WTC11 (cell line): ENCODE results near the gene TEKT2. TPM values are rescaled to one million over a fixed set of nuclear protein-coding genes. Genes with fewer than 3 reads are reported as not detected.

ENCODE experiments used
- ATAC-seq: fragments of 200-7000 bp; cut with Tn5 transposase; 2 replicates; pipeline ENCODE4 v1.10.0; 2021; ENCODE audit warnings: mild to moderate bottlenecking, moderate library complexity
- CTCF ChIA-PET: fragments of 300-600 bp; sonication (Branson Sonifier 250); formaldehyde crosslinking; loops from one replicate; lab custom pipeline; 2021; ENCODE audit warnings: antibody characterized with exemption; lab: Charles Lee
- POLR2A ChIA-PET: fragments of 350-600 bp; sonication (Branson Sonifier 250); formaldehyde crosslinking; loops from one replicate; lab custom pipeline; 2021; ENCODE audit warnings: antibody characterized with exemption; lab: Charles Lee
- DNase-seq: peaks from one replicate; pipeline ENCODE4 v3.0.0; 2021; ENCODE audit warnings: low spot score
- H3K27ac Mint-ChIP-seq: 2 replicates; pipeline ENCODE4 v1.8.0; 2021; ENCODE audit warnings: mixed read lengths
- H3K27me3 Mint-ChIP-seq: 2 replicates; pipeline ENCODE4 v1.8.0; 2021; ENCODE audit warnings: low read depth, mild to moderate bottlenecking, moderate library complexity, mixed read lengths
- H3K36me3 Mint-ChIP-seq: 2 replicates; pipeline ENCODE4 v1.8.0; 2021; ENCODE audit warnings: mixed read lengths
- H3K4me1 Mint-ChIP-seq: 2 replicates; pipeline ENCODE4 v1.8.0; 2022; ENCODE audit warnings: mixed read lengths
- H3K4me3 Mint-ChIP-seq: 2 replicates; pipeline ENCODE4 v1.8.0; 2021; ENCODE audit warnings: mild to moderate bottlenecking, moderate library complexity, mixed read lengths
- H3K9me3 Mint-ChIP-seq: 2 replicates; pipeline ENCODE4 v1.8.0; 2021; ENCODE audit warnings: mixed read lengths
- ELF4 ChIP-seq: sonication (generic); formaldehyde crosslinking; IDR thresholded peaks from 2 replicates; pipeline ENCODE4 v1.8.1; 2022; ENCODE audit warnings: low read depth, mild to moderate bottlenecking, moderate library complexity, missing genetic modification reagents
- FOXP1 ChIP-seq: sonication (generic); formaldehyde crosslinking; IDR thresholded peaks from 2 replicates; pipeline ENCODE4 v1.8.0; 2022; ENCODE audit warnings: missing genetic modification reagents, mild to moderate bottlenecking, moderate library complexity, borderline replicate concordance
- RORB ChIP-seq: fragments of 250-450 bp; sonication (Bioruptor Pico); IDR thresholded peaks from 2 replicates; pipeline ENCODE4 v1.9.0; 2021; ENCODE audit warnings: mild to moderate bottlenecking
- SP1 ChIP-seq: sonication (generic); formaldehyde crosslinking; conservative IDR thresholded peaks from 2 replicates; pipeline ENCODE4 v1.8.1; 2022; ENCODE audit warnings: missing genetic modification reagents
- TEAD1 ChIP-seq: sonication (generic); formaldehyde crosslinking; IDR thresholded peaks from 2 replicates; pipeline ENCODE4 v1.8.0; 2022; ENCODE audit warnings: mild to moderate bottlenecking, missing genetic modification reagents
- TEAD4 ChIP-seq: sonication (generic); formaldehyde crosslinking; IDR thresholded peaks from 2 replicates; pipeline ENCODE4 v1.8.0; 2022; ENCODE audit warnings: mild to moderate bottlenecking, missing genetic modification reagents
- TP53 ChIP-seq: sonication (generic); formaldehyde crosslinking; IDR thresholded peaks from 2 replicates; pipeline ENCODE4 v1.8.1; 2023; ENCODE audit warnings: mild to moderate bottlenecking, missing genetic modification reagents
- ZNF232 ChIP-seq: sonication (generic); formaldehyde crosslinking; IDR thresholded peaks from 2 replicates; pipeline ENCODE4 v1.8.0; 2022; ENCODE audit warnings: mild to moderate bottlenecking, missing genetic modification reagents
- ZNF396 ChIP-seq: fragments of 250-450 bp; sonication (Bioruptor Pico); IDR thresholded peaks from 2 replicates; pipeline ENCODE4 v1.8.0; 2021; ENCODE audit warnings: mild to moderate bottlenecking, moderate library complexity, borderline replicate concordance
- ZNF423 ChIP-seq: fragments of 250-450 bp; sonication (Bioruptor Pico); IDR thresholded peaks from 2 replicates; pipeline ENCODE4 v2.1.2; 2022; ENCODE audit warnings: mild to moderate bottlenecking, moderate library complexity
- total RNA-seq: library from RNA; stranded (reverse); gene quantifications from 3 replicates; pipeline ENCODE4 v1.2.3, GENCODE V29; 2021
- TF ChIP-seq, protein P1 (sequence below): fragments of 250-450 bp; sonication (Bioruptor Pico); IDR thresholded peaks from 2 replicates; pipeline ENCODE4 v1.9.0; 2021; ENCODE audit warnings: mild to moderate bottlenecking
- TF ChIP-seq, protein P2 (sequence below): sonication (generic); formaldehyde crosslinking; IDR thresholded peaks from 2 replicates; pipeline ENCODE4 v1.8.1; 2022; ENCODE audit warnings: mild to moderate bottlenecking, moderate library complexity, missing genetic modification reagents
- TF ChIP-seq, protein P3 (sequence below): sonication (generic); formaldehyde crosslinking; IDR thresholded peaks from 2 replicates; pipeline ENCODE4 v1.8.1; 2023; ENCODE audit warnings: mild to moderate bottlenecking, missing genetic modification reagents, borderline replicate concordance
- TF ChIP-seq, protein P4 (sequence below): sonication (generic); formaldehyde crosslinking; conservative IDR thresholded peaks from 2 replicates; pipeline ENCODE4 v1.8.1; 2022; ENCODE audit warnings: mild to moderate bottlenecking, missing genetic modification reagents
- TF ChIP-seq, protein P5 (sequence below): sonication (generic); formaldehyde crosslinking; IDR thresholded peaks from 2 replicates; pipeline ENCODE4 v1.8.0; 2022; ENCODE audit warnings: missing genetic modification reagents
- TF ChIP-seq, protein P6 (sequence below): sonication (generic); formaldehyde crosslinking; IDR thresholded peaks from 2 replicates; pipeline ENCODE4 v1.8.0; 2023; ENCODE audit warnings: missing genetic modification reagents
- TF ChIP-seq, protein P7 (sequence below): sonication (generic); formaldehyde crosslinking; IDR thresholded peaks from 2 replicates; pipeline ENCODE4 v1.8.1; 2022; ENCODE audit warnings: low read depth, missing genetic modification reagents, borderline replicate concordance

Gene TEKT2
- total RNA-seq, 1 experiment from 2014 or later, result 1.9 TPM

DNA sequence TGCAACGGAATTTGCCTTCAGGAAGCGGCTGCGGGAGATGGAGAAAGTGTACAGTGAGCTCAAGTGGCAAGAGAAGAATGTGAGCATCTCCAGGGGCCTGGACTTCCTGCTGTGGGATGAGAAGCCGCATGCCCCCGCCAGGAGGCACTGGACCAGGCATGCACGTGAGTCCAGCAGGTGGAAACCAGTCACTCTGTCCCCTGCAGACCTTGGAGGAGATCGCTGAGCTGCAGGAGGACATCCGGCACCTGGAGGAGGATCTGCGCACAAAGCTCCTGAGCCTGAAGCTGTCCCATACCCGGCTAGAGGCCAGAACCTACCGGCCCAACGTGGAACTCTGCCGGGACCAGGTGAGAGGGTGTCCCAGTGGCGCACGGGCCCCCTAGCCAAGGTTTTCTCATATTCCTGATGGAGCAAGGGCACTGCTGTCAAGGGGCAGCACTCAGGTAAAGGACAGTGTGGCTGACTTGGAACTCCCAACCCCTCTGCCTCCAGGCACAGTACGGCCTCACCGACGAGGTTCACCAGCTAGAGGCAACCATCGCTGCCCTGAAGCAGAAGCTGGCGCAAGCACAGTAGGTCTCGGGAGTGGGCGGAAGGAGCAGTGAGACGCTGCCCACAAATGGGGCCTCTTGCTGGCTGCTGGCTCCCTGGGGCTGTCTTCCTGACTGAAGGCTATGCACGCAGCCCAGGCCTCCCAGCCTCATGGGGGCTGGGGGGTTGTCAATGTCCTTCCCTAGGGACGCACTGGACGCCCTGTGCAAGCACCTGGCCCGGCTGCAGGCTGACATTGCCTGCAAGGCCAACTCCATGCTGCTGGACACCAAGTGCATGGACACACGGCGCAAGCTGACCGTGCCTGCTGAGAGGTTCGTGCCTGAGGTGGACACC is 3.6 kb downstream of the TEKT2 start (continued):
- TF ChIP-seq ZNF232 (no peak), RORB (CRISPR knock-in tag) (no peak), TEAD4 (CRISPR knock-in tag) (no peak)
- TF ChIP-seq, protein P1, sequence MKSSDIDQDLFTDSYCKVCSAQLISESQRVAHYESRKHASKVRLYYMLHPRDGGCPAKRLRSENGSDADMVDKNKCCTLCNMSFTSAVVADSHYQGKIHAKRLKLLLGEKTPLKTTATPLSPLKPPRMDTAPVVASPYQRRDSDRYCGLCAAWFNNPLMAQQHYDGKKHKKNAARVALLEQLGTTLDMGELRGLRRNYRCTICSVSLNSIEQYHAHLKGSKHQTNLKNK (CRISPR knock-in tag), result no peak
- TF ChIP-seq, protein P2, sequence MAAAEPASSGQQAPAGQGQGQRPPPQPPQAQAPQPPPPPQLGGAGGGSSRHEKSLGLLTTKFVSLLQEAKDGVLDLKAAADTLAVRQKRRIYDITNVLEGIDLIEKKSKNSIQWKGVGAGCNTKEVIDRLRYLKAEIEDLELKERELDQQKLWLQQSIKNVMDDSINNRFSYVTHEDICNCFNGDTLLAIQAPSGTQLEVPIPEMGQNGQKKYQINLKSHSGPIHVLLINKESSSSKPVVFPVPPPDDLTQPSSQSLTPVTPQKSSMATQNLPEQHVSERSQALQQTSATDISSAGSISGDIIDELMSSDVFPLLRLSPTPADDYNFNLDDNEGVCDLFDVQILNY (CRISPR knock-in tag), result no peak
- TF ChIP-seq, protein P3, sequence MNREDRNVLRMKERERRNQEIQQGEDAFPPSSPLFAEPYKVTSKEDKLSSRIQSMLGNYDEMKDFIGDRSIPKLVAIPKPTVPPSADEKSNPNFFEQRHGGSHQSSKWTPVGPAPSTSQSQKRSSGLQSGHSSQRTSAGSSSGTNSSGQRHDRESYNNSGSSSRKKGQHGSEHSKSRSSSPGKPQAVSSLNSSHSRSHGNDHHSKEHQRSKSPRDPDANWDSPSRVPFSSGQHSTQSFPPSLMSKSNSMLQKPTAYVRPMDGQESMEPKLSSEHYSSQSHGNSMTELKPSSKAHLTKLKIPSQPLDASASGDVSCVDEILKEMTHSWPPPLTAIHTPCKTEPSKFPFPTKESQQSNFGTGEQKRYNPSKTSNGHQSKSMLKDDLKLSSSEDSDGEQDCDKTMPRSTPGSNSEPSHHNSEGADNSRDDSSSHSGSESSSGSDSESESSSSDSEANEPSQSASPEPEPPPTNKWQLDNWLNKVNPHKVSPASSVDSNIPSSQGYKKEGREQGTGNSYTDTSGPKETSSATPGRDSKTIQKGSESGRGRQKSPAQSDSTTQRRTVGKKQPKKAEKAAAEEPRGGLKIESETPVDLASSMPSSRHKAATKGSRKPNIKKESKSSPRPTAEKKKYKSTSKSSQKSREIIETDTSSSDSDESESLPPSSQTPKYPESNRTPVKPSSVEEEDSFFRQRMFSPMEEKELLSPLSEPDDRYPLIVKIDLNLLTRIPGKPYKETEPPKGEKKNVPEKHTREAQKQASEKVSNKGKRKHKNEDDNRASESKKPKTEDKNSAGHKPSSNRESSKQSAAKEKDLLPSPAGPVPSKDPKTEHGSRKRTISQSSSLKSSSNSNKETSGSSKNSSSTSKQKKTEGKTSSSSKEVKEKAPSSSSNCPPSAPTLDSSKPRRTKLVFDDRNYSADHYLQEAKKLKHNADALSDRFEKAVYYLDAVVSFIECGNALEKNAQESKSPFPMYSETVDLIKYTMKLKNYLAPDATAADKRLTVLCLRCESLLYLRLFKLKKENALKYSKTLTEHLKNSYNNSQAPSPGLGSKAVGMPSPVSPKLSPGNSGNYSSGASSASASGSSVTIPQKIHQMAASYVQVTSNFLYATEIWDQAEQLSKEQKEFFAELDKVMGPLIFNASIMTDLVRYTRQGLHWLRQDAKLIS (CRISPR knock-in tag), result no peak
- TF ChIP-seq, protein P4, sequence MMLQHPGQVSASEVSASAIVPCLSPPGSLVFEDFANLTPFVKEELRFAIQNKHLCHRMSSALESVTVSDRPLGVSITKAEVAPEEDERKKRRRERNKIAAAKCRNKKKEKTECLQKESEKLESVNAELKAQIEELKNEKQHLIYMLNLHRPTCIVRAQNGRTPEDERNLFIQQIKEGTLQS (CRISPR knock-in tag), result no peak

DNA sequence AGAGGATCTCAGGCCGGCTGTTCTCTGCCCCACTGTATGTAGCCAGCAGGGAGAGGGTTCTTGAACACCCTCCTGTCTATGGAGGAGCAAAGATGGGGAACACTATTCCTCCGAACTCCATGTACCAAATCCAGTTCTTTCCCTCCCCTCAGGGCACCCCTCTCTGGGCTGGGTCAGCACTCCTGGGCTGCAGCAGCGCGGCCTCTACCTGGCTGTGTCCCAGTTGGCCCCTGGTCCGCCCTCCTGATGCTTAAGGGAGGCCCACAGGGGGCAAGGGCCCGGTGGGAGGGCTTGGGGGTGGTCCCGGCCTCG is 4.3 kb downstream of the TEKT2 start:
- DNase-seq, result no peak
- peaks cover 13% of the 10 kb centered on the region for H3K4me1 Mint-ChIP-seq
- TF ChIP-seq TP53 (CRISPR knock-in tag) (no peak), ZNF423 (CRISPR knock-in tag) (peak; percentile 44; the same call in 1 of the 2 replicates)
- peaks cover 2% of the 10 kb centered on the region for H3K27me3 Mint-ChIP-seq
- ATAC-seq, result no peak
- H3K36me3 Mint-ChIP-seq, result peaks cover 16% of the 10 kb centered on the region
- no peak overlapping the region for H3K27ac Mint-ChIP-seq
- ChIA-PET CTCF (interaction anchor here (0.6 kb wide), 1 partner anchor 36 kb away, joined by 3 read pairs; no protein-coding TSS in a partner anchor), POLR2A (no interaction called here)
- peak overlapping the region; percentile 30; the same call in 1 of the 2 replicates for H3K4me3 Mint-ChIP-seq
- no peaks in the 10 kb centered on the region for H3K9me3 Mint-ChIP-seq

DNA sequence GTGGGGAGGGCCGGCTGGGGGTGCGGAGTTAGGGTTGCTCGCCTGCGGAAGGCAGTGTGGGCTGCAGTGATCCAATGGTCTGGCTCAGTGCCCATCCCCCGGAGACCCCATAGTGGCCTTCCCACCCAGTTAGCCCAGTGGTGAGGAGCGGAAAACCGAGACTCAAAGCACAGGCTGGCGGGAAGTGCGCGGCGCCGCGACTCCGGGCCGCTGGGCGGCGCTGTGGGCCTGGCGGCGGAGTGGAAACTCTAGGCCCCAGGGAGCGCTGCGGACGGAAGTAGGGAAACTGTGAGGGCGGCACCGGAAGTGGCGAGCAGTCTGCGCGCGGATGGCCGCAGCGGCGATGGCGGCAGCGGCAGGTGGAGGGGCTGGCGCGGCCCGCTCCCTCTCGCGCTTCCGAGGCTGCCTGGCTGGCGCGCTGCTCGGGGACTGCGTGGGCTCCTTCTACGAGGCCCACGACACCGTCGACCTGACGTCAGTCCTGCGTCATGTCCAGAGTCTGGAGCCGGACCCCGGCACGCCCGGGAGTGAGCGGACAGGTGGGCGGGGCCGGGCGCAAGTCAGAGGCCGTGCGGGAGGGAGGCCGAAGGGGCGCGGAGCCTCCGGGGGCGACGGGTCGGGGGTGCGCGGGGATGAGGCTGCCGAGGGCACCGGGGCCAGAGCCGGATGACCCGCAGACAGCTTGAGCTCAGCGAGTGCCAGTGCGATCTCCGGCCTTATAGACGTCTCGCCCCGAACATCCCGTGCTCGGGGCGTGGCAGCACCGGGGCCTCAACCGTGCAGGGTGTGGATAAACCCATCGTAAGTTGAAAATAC is 4.9 kb downstream of the TEKT2 start, which contains the start of gene ADPRS:
TSS of gene ADPRS (plus strand) at position 316 of the 816 bp plus-strand sequence. CDS start at position 329, 13 bp downstream.
- CTCF ChIA-PET, result interaction anchor here (0.8 kb wide), 1 partner anchor 30 kb away, joined by 3 read pairs; no protein-coding TSS in a partner anchor
- Mint-ChIP-seq H3K27me3 (peaks cover 2% of the 10 kb centered on the region), H3K4me3 (peak within 1 kb of the TSS; percentile 91), H3K4me1 (peaks cover 13% of the 10 kb centered on the region), H3K9me3 (no peaks in the 10 kb centered on the region), H3K27ac (peak within 1 kb of the TSS; percentile 92), H3K36me3 (peaks cover 22% of the 10 kb centered on the region)
- DNase-seq (peak; percentile 89), ATAC-seq (peak; percentile 61)
- POLR2A ChIA-PET, result no interaction called here
- TF ChIP-seq, protein P2 (CRISPR knock-in tag), result peak; percentile 93; the same call in 1 of the 2 replicates
- TF ChIP-seq TEAD1 (CRISPR knock-in tag) (peak; percentile 84), ELF4 (no peak), TEAD4 (CRISPR knock-in tag) (0 out of 2 replicates have a peak, but pooled peaks have one; percentile 20), ZNF396 (no peak), SP1 (peak; percentile 99), FOXP1 (CRISPR knock-in tag) (peak; percentile 90; the same call in 1 of the 2 replicates)
- TF ChIP-seq, protein P5, sequence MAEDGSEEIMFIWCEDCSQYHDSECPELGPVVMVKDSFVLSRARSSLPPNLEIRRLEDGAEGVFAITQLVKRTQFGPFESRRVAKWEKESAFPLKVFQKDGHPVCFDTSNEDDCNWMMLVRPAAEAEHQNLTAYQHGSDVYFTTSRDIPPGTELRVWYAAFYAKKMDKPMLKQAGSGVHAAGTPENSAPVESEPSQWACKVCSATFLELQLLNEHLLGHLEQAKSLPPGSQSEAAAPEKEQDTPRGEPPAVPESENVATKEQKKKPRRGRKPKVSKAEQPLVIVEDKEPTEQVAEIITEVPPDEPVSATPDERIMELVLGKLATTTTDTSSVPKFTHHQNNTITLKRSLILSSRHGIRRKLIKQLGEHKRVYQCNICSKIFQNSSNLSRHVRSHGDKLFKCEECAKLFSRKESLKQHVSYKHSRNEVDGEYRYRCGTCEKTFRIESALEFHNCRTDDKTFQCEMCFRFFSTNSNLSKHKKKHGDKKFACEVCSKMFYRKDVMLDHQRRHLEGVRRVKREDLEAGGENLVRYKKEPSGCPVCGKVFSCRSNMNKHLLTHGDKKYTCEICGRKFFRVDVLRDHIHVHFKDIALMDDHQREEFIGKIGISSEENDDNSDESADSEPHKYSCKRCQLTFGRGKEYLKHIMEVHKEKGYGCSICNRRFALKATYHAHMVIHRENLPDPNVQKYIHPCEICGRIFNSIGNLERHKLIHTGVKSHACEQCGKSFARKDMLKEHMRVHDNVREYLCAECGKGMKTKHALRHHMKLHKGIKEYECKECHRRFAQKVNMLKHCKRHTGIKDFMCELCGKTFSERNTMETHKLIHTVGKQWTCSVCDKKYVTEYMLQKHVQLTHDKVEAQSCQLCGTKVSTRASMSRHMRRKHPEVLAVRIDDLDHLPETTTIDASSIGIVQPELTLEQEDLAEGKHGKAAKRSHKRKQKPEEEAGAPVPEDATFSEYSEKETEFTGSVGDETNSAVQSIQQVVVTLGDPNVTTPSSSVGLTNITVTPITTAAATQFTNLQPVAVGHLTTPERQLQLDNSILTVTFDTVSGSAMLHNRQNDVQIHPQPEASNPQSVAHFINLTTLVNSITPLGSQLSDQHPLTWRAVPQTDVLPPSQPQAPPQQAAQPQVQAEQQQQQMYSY, result 0 out of 2 replicates have a peak, but pooled peaks have one; percentile 27
- TF ChIP-seq, protein P6, sequence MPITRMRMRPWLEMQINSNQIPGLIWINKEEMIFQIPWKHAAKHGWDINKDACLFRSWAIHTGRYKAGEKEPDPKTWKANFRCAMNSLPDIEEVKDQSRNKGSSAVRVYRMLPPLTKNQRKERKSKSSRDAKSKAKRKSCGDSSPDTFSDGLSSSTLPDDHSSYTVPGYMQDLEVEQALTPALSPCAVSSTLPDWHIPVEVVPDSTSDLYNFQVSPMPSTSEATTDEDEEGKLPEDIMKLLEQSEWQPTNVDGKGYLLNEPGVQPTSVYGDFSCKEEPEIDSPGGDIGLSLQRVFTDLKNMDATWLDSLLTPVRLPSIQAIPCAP (CRISPR knock-in tag), result peak; percentile 92
- TF ChIP-seq, protein P7, sequence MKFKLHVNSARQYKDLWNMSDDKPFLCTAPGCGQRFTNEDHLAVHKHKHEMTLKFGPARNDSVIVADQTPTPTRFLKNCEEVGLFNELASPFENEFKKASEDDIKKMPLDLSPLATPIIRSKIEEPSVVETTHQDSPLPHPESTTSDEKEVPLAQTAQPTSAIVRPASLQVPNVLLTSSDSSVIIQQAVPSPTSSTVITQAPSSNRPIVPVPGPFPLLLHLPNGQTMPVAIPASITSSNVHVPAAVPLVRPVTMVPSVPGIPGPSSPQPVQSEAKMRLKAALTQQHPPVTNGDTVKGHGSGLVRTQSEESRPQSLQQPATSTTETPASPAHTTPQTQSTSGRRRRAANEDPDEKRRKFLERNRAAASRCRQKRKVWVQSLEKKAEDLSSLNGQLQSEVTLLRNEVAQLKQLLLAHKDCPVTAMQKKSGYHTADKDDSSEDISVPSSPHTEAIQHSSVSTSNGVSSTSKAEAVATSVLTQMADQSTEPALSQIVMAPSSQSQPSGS, result peak; percentile 51; the same call in 1 of the 2 replicates
